Measurements from ENCODE around the gene GRK3.

Gene GRK3

GRCh38 chr22:25629613-25630012 lies 65.1 kb downstream of the GRK3 start:
- DNase-seq, result no peak

- no peak for DNase-seq
Measured at GRCh38 chr22:25630447-25630846, 66.0 kb downstream of the GRK3 start.

GRCh38 chr22:25636323-25636722 lies 71.8 kb downstream of the GRK3 start:
- no peak for DNase-seq

- DNase-seq, result no peak
Measured at GRCh38 chr22:25637032-25637431, 72.6 kb downstream of the GRK3 start.

- DNase-seq, result no peak
Measured at GRCh38 chr22:25637672-25638071, 73.2 kb downstream of the GRK3 start.

GRCh38 chr22:25638638-25639037 lies 74.2 kb downstream of the GRK3 start:
- DNase-seq, result no peak

GRCh38 chr22:25641650-25642049 lies 77.2 kb downstream of the GRK3 start:
- no peak for DNase-seq

GRCh38 chr22:25643232-25644000 lies 78.9 kb downstream of the GRK3 start:
- DNase-seq, result no peak

GRCh38 chr22:25644122-25644521 lies 79.6 kb downstream of the GRK3 start:
- DNase-seq, result no peak

- DNase-seq, result no peak
Measured at GRCh38 chr22:25645266-25645665, 80.8 kb downstream of the GRK3 start.

GRCh38 chr22:25645964-25646363 lies 81.5 kb downstream of the GRK3 start:
- no peak for DNase-seq

- DNase-seq, result no peak
Measured at GRCh38 chr22:25650833-25651232, 86.4 kb downstream of the GRK3 start.

GRCh38 chr22:25651332-25652085 lies 87.0 kb downstream of the GRK3 start:
- no peak for DNase-seq

GRCh38 chr22:25654676-25655075 lies 90.2 kb downstream of the GRK3 start:
- DNase-seq, result no peak

GRCh38 chr22:25655371-25655935 lies 91.0 kb downstream of the GRK3 start:
- DNase-seq, result no peak

GRCh38 chr22:25656724-25657123 lies 92.2 kb downstream of the GRK3 start:
- DNase-seq, result no peak

- no peak for DNase-seq
Measured at GRCh38 chr22:25658633-25659032, 94.2 kb downstream of the GRK3 start.

GRCh38 chr22:25659413-25659812 lies 94.9 kb downstream of the GRK3 start:
- no peak for DNase-seq

GRCh38 chr22:25660336-25660735 lies 95.9 kb downstream of the GRK3 start:
- DNase-seq, result no peak

GRCh38 chr22:25661073-25661472 lies 96.6 kb downstream of the GRK3 start:
- DNase-seq, result no peak

- no peak for DNase-seq
Measured at GRCh38 chr22:25663654-25664053, 99.2 kb downstream of the GRK3 start.

- no peak for DNase-seq
Measured at GRCh38 chr22:25666308-25666707, 101.8 kb downstream of the GRK3 start.

GRCh38 chr22:25668437-25668836 lies 104.0 kb downstream of the GRK3 start:
- DNase-seq, result no peak

All from activated T-cell treated with anti-CD3 and anti-CD28 coated beads, Interleukin-2, amount 50 U/mL, for 1 hour (primary cell).